GM12878 (cell line): ENCODE results near the gene SCN4A. TPM values are rescaled to one million over a fixed set of nuclear protein-coding genes. Genes with fewer than 3 reads are reported as not detected.

Source experiments
- ATAC-seq: fragments of 200-7000 bp; cut with Tn5 transposase; 3 replicates; pipeline ENCODE4 v1.9.1; 2020; ENCODE audit warnings: mild to moderate bottlenecking, moderate library complexity
- BruUV-seq: library from RNA; stranded (reverse); fragments of 400-500 nt; replicated peaks from 2 replicates; lab custom pipeline; 2021; lab: Mats Ljungman, UMichigan
- CTCF ChIA-PET: fragments of 300-600 bp; sonication (Branson Sonifier 250); formaldehyde crosslinking; extraction: SDS; loops from one replicate; lab custom pipeline; 2021; ENCODE audit warnings: inconsistent platforms; lab: Yijun Ruan, JAX
- POLR2A ChIA-PET: fragments of 350-600 bp; formaldehyde crosslinking; extraction: SDS; loops from one replicate; lab custom pipeline; 2021; ENCODE audit warnings: inconsistent platforms; lab: Charles Lee
- RAD21 ChIA-PET: fragments of 300-600 bp; sonication (Branson Sonifier 250); formaldehyde crosslinking; loops from one replicate; lab custom pipeline; 2023; ENCODE audit warnings: antibody characterized with exemption; ENCODE audit not compliant: unreplicated experiment; lab: Charles Lee
- SMC1A ChIA-PET: fragments of 300-600 bp; sonication (Branson Sonifier 250); formaldehyde crosslinking; loops from one replicate; lab custom pipeline; 2023; ENCODE audit not compliant: unreplicated experiment, uncharacterized antibody; lab: Charles Lee
- DNase-seq: peaks from one replicate; pipeline ENCODE4 v3.0.0-alpha.2; 2011; ENCODE audit warnings: low read depth, low spot score
- FAIRE-seq: peaks from 3 replicates; lab custom pipeline; 2011; peaks lifted over from hg19 to GRCh38; lab: Jason Lieb, UNC
- H2AFZ ChIP-seq: 2 replicates; pipeline ENCODE4 v1.6.0; 2011; ENCODE audit warnings: low read depth, low read length, control low read depth; ENCODE audit not compliant: control insufficient read depth
- H3K27ac ChIP-seq: 2 replicates; pipeline ENCODE4 v1.5.1; 2011; ENCODE audit warnings: control low read depth; ENCODE audit not compliant: control insufficient read depth, insufficient read depth
- H3K27me3 ChIP-seq, 2 experiments: replicated peaks in 1 of 2; 2 replicates each; pipeline versions ENCODE4 v1.6.0 to v1.6.1; 2011; ENCODE audit warnings: low read length in 1 of 2; ENCODE audit not compliant: control insufficient read depth in 2 of 2, insufficient read depth in 2 of 2
- H3K36me3 ChIP-seq, 2 experiments: 2 replicates each; pipeline ENCODE4 v1.5.1; 2011; ENCODE audit warnings: low read length in 1 of 2; ENCODE audit not compliant: control insufficient read depth in 2 of 2, insufficient read depth in 2 of 2
- H3K4me1 ChIP-seq: 2 replicates; pipeline ENCODE4 v1.6.1; 2011; ENCODE audit warnings: mild to moderate bottlenecking, low read length, moderate library complexity, mixed read lengths; ENCODE audit not compliant: control insufficient read depth, insufficient read depth
- H3K4me2 ChIP-seq: 2 replicates; pipeline ENCODE4 v1.6.0; 2011; ENCODE audit warnings: control low read depth; ENCODE audit not compliant: control insufficient read depth, insufficient read depth
- H3K4me3 ChIP-seq: fragments of 200-600 bp; sonication (generic); 2 replicates; pipeline ENCODE4 v1.5.1; 2016
- H3K79me2 ChIP-seq: 2 replicates; pipeline ENCODE4 v1.6.0; 2011; ENCODE audit warnings: low read length; ENCODE audit not compliant: control insufficient read depth, insufficient read depth
- H3K9ac ChIP-seq: 2 replicates; pipeline ENCODE4 v1.8.0; 2011; ENCODE audit warnings: low read length, control low read depth, mixed read lengths; ENCODE audit not compliant: control insufficient read depth, insufficient read depth
- H3K9me3 ChIP-seq: replicated peaks from 3 replicates; pipeline ENCODE4 v1.5.1; 2011; ENCODE audit warnings: mild to moderate bottlenecking, low read length; ENCODE audit not compliant: control insufficient read depth, insufficient read depth
- H4K20me1 ChIP-seq: 2 replicates; pipeline ENCODE4 v1.6.0; 2011; ENCODE audit not compliant: control insufficient read depth, insufficient read depth
- BCL3 ChIP-seq: IDR thresholded peaks from 2 replicates; pipeline ENCODE4 v1.6.1; 2011; ENCODE audit warnings: borderline replicate concordance, low read depth, mild to moderate bottlenecking, moderate library complexity, low read length; ENCODE audit not compliant: insufficient read depth, poor library complexity, severe bottlenecking
- CHD1 ChIP-seq: IDR thresholded peaks from 2 replicates; pipeline ENCODE4 v1.6.1; 2012; ENCODE audit warnings: low read depth, low read length, improper control_type of control experiment
- FOXK2 ChIP-seq: fragments of 450-650 bp; IDR thresholded peaks from 2 replicates; pipeline ENCODE4 v1.6.1; 2017; ENCODE audit warnings: mild to moderate bottlenecking, moderate library complexity
- KAT2A ChIP-seq: conservative IDR thresholded peaks from 2 replicates; pipeline ENCODE4 v1.6.1; 2011; ENCODE audit warnings: low read depth, low read length; ENCODE audit not compliant: control insufficient read depth
- MAX ChIP-seq: IDR thresholded peaks from 2 replicates; pipeline ENCODE4 v1.6.1; 2012; ENCODE audit warnings: low read depth, low read length, improper control_type of control experiment
- PBX3 ChIP-seq: IDR thresholded peaks from 2 replicates; pipeline ENCODE4 v1.6.1; 2011; ENCODE audit warnings: mild to moderate bottlenecking, low read depth, low read length, moderate library complexity; ENCODE audit not compliant: insufficient replicate concordance
- POLR2A ChIP-seq: IDR thresholded peaks from 2 replicates; pipeline ENCODE4 v1.6.1; 2011; ENCODE audit warnings: low read depth, mild to moderate bottlenecking, low read length
- POU2F2 ChIP-seq: IDR thresholded peaks from 3 replicates; pipeline ENCODE4 v1.6.1; 2011; ENCODE audit warnings: low read depth, mild to moderate bottlenecking, low read length, borderline replicate concordance
- SPI1 ChIP-seq: IDR thresholded peaks from 2 replicates; pipeline ENCODE4 v1.6.1; 2011; ENCODE audit warnings: low read depth, mild to moderate bottlenecking, low read length, moderate library complexity, borderline replicate concordance; ENCODE audit not compliant: insufficient read depth
- SREBF2 ChIP-seq: IDR thresholded peaks from 2 replicates; pipeline ENCODE4 v1.6.1; 2012; ENCODE audit warnings: mild to moderate bottlenecking, low read length
- SRF ChIP-seq, 2 experiments: IDR thresholded peaks; 2 replicates each; pipeline ENCODE4 v1.6.1; 2011; ENCODE audit warnings: low read depth in 2 of 2, low read length in 2 of 2, mild to moderate bottlenecking in 1 of 2, moderate library complexity in 1 of 2
- SUZ12 ChIP-seq: fragments of 200-600 bp; sonication (generic); IDR thresholded peaks from one replicate; pipeline ENCODE4 v1.6.1; 2018; ENCODE audit warnings: antibody characterized with exemption, mild to moderate bottlenecking; ENCODE audit not compliant: unreplicated experiment
- TCF3 ChIP-seq: IDR thresholded peaks from 2 replicates; pipeline ENCODE4 v1.6.1; 2012; ENCODE audit warnings: low read depth, mild to moderate bottlenecking, low read length, borderline replicate concordance; ENCODE audit not compliant: insufficient read depth
- ZBED1 ChIP-seq: IDR thresholded peaks from 2 replicates; pipeline ENCODE4 v1.6.1; 2016; ENCODE audit warnings: borderline replicate concordance
- ZBTB11 ChIP-seq: fragments of 450-650 bp; formaldehyde crosslinking; IDR thresholded peaks from 2 replicates; pipeline ENCODE4 v1.5.0; 2022; ENCODE audit warnings: mild to moderate bottlenecking, missing genetic modification characterization
- WGBS: methylation state at CpG from one replicate; pipeline ENCODE4 v1.1.6; 2016; ENCODE audit warnings: low lambda C conversion rate; ENCODE audit not compliant: insufficient replicate concordance, insufficient coverage; ENCODE audit errors: missing lambda C conversion rate; 5-methylcytosine and 5-hydroxymethylcytosine counted together
- in situ Hi-C: fragments of 300-500 bp; cut with MboI; formaldehyde crosslinking; loops from 9 replicates; pipeline ENCODE4 v1.14.3; 2018; ENCODE audit warnings: mixed read lengths
- intact Hi-C: fragments of 100-400 bp; cut with micrococcal nuclease; formaldehyde crosslinking; loops from one replicate; pipeline ENCODE4 v1.14.2; 2022; ENCODE audit not compliant: unreplicated experiment
- polyA plus RNA-seq, 11 experiments: library from polyadenylated mRNA; depleted of rRNA in 4 of 11; unstranded in 6 of 11; stranded (reverse) in 5 of 11; fragments of >200 nt; fragmentation: Nextera tagmentation in 4 of 11; fragmentation: Illumina TruSeq in 1 of 11; extraction: Ambion mirVana in 4 of 11; extraction: Trizol in 1 of 11; gene quantifications; 1 replicate in 1 of 11; 2 replicates in 10 of 11; pipeline versions ENCODE4 v1.2.1 to v1.2.3, GENCODE V29; 2011 to 2016; ENCODE audit warnings: inconsistent platforms in 2 of 11, missing spikeins in 2 of 11, low read depth in 1 of 11
- total RNA-seq, 4 experiments: library from RNA; depleted of rRNA in 3 of 4; stranded (reverse); fragments of >200 nt in 3 of 4; fragmentation: Illumina TruSeq in 1 of 4; extraction: Trizol in 1 of 4; gene quantifications; 2 replicates each; pipeline versions ENCODE4 v1.2.1 to v1.2.3, GENCODE V29; 2013 to 2021

SCN4A gene
- total and polyA plus RNA-seq, 10 of the 15 experiments (the other 5 are each of a cell fraction or from before 2014, with no cell fraction given), result under 0.01 to 0.15 (median 0.07) TPM; not detected in 4

- ATAC-seq, result no peak
- ChIA-PET RAD21 (interaction anchor here (0.7 to 1.4 kb wide), 2 partner anchors 29 kb away, joined by 3 read pairs; no protein-coding TSS in a partner anchor), POLR2A (interaction anchor here (0.6 kb wide), 1 partner anchor 134 kb away, joined by 3 read pairs; no protein-coding TSS in a partner anchor), SMC1A (interaction anchor here (1.0 kb wide), 1 partner anchor 80 kb away, joined by 4 read pairs; no protein-coding TSS in a partner anchor), CTCF (interaction anchor here (1.0 to 1.8 kb wide), 4 partner anchors 8 to 134 kb away, joined by 3 to 6 read pairs (median 3); no protein-coding TSS in a partner anchor)
- in situ Hi-C loops (no loop called here), intact Hi-C loops (no loop called here)
- H3K4me3 ChIP-seq, result no peak overlapping the region
- peaks cover 4% of the 10 kb centered on the region for H3K4me1 ChIP-seq
- no peak overlapping the region for H3K9ac ChIP-seq
- H3K27ac ChIP-seq, result no peak overlapping the region
- FAIRE-seq, result no peak
- H3K36me3 ChIP-seq, result peaks cover 4 to 15% of the 10 kb centered on the region in 2 experiments; a peak in 3 of 4 replicates
- no TSS peak for BruUV-seq
- 80% methylated on average over 25 of the region's 25 CpGs for WGBS
- no peak overlapping the region for H2AFZ ChIP-seq
- no peaks in the 10 kb centered on the region for H3K79me2 ChIP-seq
- peaks cover 3 to 7% of the 10 kb centered on the region in 2 experiments; a peak in 3 of 4 replicates for H3K27me3 ChIP-seq
- no peak for DNase-seq
- no peaks in the 10 kb centered on the region for H4K20me1 ChIP-seq
- no peak overlapping the region for H3K4me2 ChIP-seq
- no peak for TF ChIP-seq MAX
- TF ChIP-seq FOXK2, result no peak
- no peak for TF ChIP-seq SREBF2
- no peak for TF ChIP-seq ZBED1
- TF ChIP-seq POU2F2, result 0 out of 3 replicates have a peak, but pooled peaks have one; percentile 10
- peak; percentile 100 for TF ChIP-seq BCL3
- no peak for TF ChIP-seq CHD1
- no peak for TF ChIP-seq ZBTB11 (CRISPR knock-in tag)
- TF ChIP-seq SRF (IDR thresholded peaks at IDR 0.05; ENCODE audit: low read depth in 2 of 2, low read length in 2 of 2), result no peak
- TF ChIP-seq TCF3, result peak; percentile 75; the same call in 1 of the 2 replicates
- no peak for TF ChIP-seq SPI1
- no peak for TF ChIP-seq SUZ12
- peak; percentile 73 for TF ChIP-seq PBX3
- TF ChIP-seq KAT2A, result no peak
- TF ChIP-seq POLR2A, result peak; percentile 43; the same call in 1 of the 2 replicates
- TF ChIP-seq, all 136 proteins: peak for 5
- H3K9me3 ChIP-seq, result no peaks in the 10 kb centered on the region
These were observed 27.2 kb upstream of the SCN4A start for GRCh38 chr17:63999680-64000531.
